ENCODE measurements around the gene NR1I2.

Gene NR1I2

GRCh38 chr3:119795849-119796248 is 13.9 kb downstream of the NR1I2 start:
- Mint-ChIP-seq H3K27ac (no peak overlapping the region), H3K36me3 (ENCODE audit: low read depth) (no peaks in the 10 kb centered on the region)

GRCh38 chr3:119796368-119796767 is 14.5 kb downstream of the NR1I2 start:
- no peaks in the 10 kb centered on the region for H3K9me3 Mint-ChIP-seq
- no peak overlapping the region for H3K4me3 Mint-ChIP-seq
- H3K27ac Mint-ChIP-seq = no peak overlapping the region
- peaks cover 8% of the 10 kb centered on the region for H3K27me3 Mint-ChIP-seq
- no peaks in the 10 kb centered on the region for H3K4me1 Mint-ChIP-seq (ENCODE audit: low read depth)
- H3K36me3 Mint-ChIP-seq (ENCODE audit: low read depth) = no peaks in the 10 kb centered on the region

More at GRCh38 chr3:119795849-119796248, 13.9 kb downstream of the NR1I2 start:
- H3K4me3 Mint-ChIP-seq = no peak overlapping the region
- H3K9me3 Mint-ChIP-seq = no peaks in the 10 kb centered on the region
- peaks cover 8% of the 10 kb centered on the region for H3K27me3 Mint-ChIP-seq
- no peaks in the 10 kb centered on the region for H3K4me1 Mint-ChIP-seq (ENCODE audit: low read depth)

DNA sequence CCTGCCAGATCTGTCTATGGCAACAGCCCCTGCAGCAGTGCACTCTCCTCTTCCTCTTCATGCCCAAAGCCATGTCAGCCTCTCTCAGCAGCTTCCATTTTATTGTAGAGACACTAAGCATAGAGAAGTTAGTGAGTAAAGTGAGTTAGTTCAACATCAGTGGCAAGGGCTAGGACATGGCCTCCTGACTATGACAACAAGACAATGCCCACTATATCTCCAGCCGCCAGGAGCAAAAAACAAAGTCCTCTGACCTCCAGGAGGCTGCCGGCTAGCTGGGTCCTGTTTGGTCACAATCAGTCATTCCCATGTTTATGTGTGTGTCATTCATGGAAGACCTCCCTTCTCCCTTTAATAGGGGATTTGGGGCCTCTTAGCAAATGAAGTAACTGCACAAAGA is 14.9 kb downstream of the NR1I2 start:
- Mint-ChIP-seq H3K9me3 (no peaks in the 10 kb centered on the region), H3K27ac (no peak overlapping the region), H3K36me3 (ENCODE audit: low read depth) (no peaks in the 10 kb centered on the region), H3K27me3 (peaks cover 8% of the 10 kb centered on the region), H3K4me1 (ENCODE audit: low read depth) (no peaks in the 10 kb centered on the region), H3K4me3 (no peak overlapping the region)

- Mint-ChIP-seq H3K36me3 (ENCODE audit: low read depth) (no peaks in the 10 kb centered on the region), H3K27ac (no peak overlapping the region), H3K4me3 (no peak overlapping the region), H3K4me1 (ENCODE audit: low read depth) (no peaks in the 10 kb centered on the region), H3K9me3 (no peaks in the 10 kb centered on the region), H3K27me3 (peaks cover 8% of the 10 kb centered on the region)
These were observed 18.9 kb downstream of the NR1I2 start for GRCh38 chr3:119800844-119801243.

DNA sequence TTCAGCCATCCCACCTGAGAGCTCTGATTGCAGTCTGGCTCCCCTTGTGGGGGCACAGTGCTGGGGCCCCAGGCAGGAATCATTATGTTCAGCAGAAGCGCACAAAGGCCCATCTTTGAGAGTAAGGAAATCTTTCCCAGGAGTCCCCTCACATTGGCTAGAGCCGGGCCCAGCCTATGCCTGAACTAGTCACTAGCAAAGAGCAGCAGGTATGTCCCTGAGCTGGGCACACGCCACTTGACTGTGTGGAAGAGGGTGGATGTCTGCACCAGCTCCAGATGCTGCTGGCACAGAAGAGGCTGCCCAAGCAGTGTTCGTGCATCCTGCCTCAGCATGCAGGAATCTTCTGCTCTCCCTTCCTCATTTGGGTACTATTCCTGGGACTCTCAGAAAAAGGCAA is 26.3 kb downstream of the NR1I2 start:
- H3K9me3 Mint-ChIP-seq = no peaks in the 10 kb centered on the region
- H3K27ac Mint-ChIP-seq = no peak overlapping the region
- no peaks in the 10 kb centered on the region for H3K27me3 Mint-ChIP-seq
- H3K4me1 Mint-ChIP-seq (ENCODE audit: low read depth) = peaks cover 11% of the 10 kb centered on the region
- peak overlapping the region; percentile 44 for H3K4me3 Mint-ChIP-seq
- H3K36me3 Mint-ChIP-seq (ENCODE audit: low read depth) = no peaks in the 10 kb centered on the region

DNA sequence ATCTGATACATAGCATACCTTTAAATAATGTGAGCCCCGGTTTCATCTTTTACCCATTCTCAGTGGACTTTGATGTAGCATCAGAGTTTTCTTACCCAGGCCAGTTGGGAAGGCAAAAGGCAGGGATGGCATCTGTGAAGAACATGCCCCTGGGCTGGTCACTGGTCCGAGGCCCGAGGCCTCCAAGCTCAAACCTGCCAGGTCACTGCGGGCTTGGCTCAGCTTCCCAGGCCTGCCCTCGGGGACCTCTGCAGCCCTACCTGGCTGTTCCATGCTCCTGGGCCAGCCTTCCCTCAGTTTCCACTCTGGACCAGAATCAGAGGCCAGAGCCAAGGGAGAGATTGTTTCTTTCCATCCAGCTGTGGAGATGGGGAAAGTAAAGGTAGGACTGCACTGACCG is 26.9 kb downstream of the NR1I2 start:
- Mint-ChIP-seq H3K36me3 (ENCODE audit: low read depth) (no peaks in the 10 kb centered on the region), H3K4me1 (ENCODE audit: low read depth) (peaks cover 11% of the 10 kb centered on the region), H3K4me3 (peak overlapping the region; percentile 44), H3K27ac (no peak overlapping the region), H3K27me3 (no peaks in the 10 kb centered on the region), H3K9me3 (no peaks in the 10 kb centered on the region)

DNA sequence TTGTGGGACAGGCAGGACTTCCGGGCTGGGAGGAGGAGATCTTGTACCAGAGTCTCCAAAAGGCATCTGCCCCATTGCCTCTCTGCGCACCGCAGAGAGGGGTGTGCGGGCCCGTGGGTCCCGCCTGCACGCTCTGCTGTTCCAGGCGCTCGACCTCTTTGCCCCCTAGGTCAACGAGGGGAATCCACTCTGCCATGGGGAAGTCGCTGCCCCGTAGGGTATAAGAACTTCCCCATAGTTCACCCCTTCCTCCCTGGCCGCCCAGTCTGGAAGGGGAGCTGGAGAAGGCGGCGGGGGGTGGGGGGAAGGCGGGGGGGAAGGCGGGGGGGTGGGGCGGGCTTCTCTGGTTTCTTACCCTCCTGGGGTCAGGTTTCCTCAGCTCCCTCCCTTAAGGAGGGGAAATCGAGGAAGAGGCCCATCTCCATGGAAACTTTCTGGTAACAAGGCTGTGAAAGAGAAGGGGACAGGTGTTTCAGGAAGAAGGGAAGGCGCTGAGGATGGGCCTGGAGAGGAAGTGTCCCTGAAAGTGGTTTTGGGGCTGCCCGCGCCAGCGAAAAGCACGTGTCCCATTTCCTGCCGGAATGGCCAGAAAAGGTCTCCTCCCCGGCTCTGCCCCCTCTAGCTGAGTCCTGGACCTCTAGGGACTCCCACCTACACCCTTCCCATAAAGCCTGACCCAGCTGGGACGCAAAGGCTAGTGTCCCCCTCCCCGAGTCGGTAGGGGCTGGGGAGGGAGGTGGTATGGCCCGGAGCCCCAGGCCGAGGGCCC is 27.5 kb downstream of the NR1I2 start:
- Mint-ChIP-seq H3K27me3 (no peaks in the 10 kb centered on the region), H3K9me3 (no peaks in the 10 kb centered on the region), H3K36me3 (ENCODE audit: low read depth) (no peaks in the 10 kb centered on the region), H3K4me1 (ENCODE audit: low read depth) (peaks cover 11% of the 10 kb centered on the region), H3K4me3 (peak overlapping the region; percentile 70), H3K27ac (no peak overlapping the region)

DNA sequence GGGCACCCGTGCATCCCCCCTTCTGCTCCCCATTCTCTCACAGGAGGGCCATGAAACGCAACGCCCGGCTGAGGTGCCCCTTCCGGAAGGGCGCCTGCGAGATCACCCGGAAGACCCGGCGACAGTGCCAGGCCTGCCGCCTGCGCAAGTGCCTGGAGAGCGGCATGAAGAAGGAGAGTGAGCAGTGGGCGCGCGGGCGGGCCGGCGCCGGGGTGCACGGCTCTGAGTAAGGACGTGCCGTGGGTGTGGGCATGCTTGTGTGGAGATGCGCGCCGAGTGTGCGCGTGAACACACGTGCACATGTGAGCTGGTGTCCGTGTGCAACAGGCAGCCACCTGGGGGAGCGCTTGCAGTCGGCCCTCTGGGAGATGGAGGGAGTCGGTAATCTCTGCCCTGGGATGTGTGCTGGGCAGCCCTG is 28.1 kb downstream of the NR1I2 start:
- Mint-ChIP-seq H3K27me3 (no peaks in the 10 kb centered on the region), H3K4me3 (peak overlapping the region; percentile 70), H3K36me3 (ENCODE audit: low read depth) (no peaks in the 10 kb centered on the region), H3K4me1 (ENCODE audit: low read depth) (peaks cover 11% of the 10 kb centered on the region), H3K9me3 (no peaks in the 10 kb centered on the region), H3K27ac (peak overlapping the region; percentile 78)

- Mint-ChIP-seq H3K36me3 (ENCODE audit: low read depth) (no peaks in the 10 kb centered on the region), H3K27ac (no peak overlapping the region), H3K4me1 (ENCODE audit: low read depth) (peaks cover 11% of the 10 kb centered on the region), H3K9me3 (no peaks in the 10 kb centered on the region), H3K27me3 (no peaks in the 10 kb centered on the region), H3K4me3 (no peak overlapping the region)
These were observed 30.7 kb downstream of the NR1I2 start for GRCh38 chr3:119812491-119813058.

GRCh38 chr3:119815716-119816115 is 33.8 kb downstream of the NR1I2 start:
- Mint-ChIP-seq H3K4me1 (ENCODE audit: low read depth) (peaks cover 1% of the 10 kb centered on the region), H3K36me3 (ENCODE audit: low read depth) (no peaks in the 10 kb centered on the region), H3K27me3 (no peaks in the 10 kb centered on the region), H3K9me3 (no peaks in the 10 kb centered on the region), H3K4me3 (no peak overlapping the region), H3K27ac (no peak overlapping the region)

GRCh38 chr3:119817071-119817470 is 35.2 kb downstream of the NR1I2 start:
- Mint-ChIP-seq H3K36me3 (ENCODE audit: low read depth) (no peaks in the 10 kb centered on the region), H3K4me3 (no peak overlapping the region), H3K27me3 (no peaks in the 10 kb centered on the region), H3K9me3 (no peaks in the 10 kb centered on the region), H3K27ac (no peak overlapping the region), H3K4me1 (ENCODE audit: low read depth) (no peaks in the 10 kb centered on the region)

- H3K27ac Mint-ChIP-seq = no peak overlapping the region
These were observed 35.9 kb downstream of the NR1I2 start for GRCh38 chr3:119817583-119818363.

GRCh38 chr3:119818937-119819336 is 37.0 kb downstream of the NR1I2 start:
- no peak overlapping the region for H3K27ac Mint-ChIP-seq
- no peaks in the 10 kb centered on the region for H3K4me1 Mint-ChIP-seq (ENCODE audit: low read depth)
- no peak overlapping the region for H3K4me3 Mint-ChIP-seq
- H3K36me3 Mint-ChIP-seq (ENCODE audit: low read depth) = no peaks in the 10 kb centered on the region
- H3K9me3 Mint-ChIP-seq = no peaks in the 10 kb centered on the region
- H3K27me3 Mint-ChIP-seq = no peaks in the 10 kb centered on the region

More at GRCh38 chr3:119817583-119818363, 35.9 kb downstream of the NR1I2 start:
- Mint-ChIP-seq H3K9me3 (no peaks in the 10 kb centered on the region), H3K4me3 (no peak overlapping the region), H3K36me3 (ENCODE audit: low read depth) (no peaks in the 10 kb centered on the region), H3K4me1 (ENCODE audit: low read depth) (no peaks in the 10 kb centered on the region), H3K27me3 (no peaks in the 10 kb centered on the region)

- no peaks in the 10 kb centered on the region for H3K4me1 Mint-ChIP-seq (ENCODE audit: low read depth)
These were observed 37.9 kb downstream of the NR1I2 start for GRCh38 chr3:119819806-119820205.

DNA sequence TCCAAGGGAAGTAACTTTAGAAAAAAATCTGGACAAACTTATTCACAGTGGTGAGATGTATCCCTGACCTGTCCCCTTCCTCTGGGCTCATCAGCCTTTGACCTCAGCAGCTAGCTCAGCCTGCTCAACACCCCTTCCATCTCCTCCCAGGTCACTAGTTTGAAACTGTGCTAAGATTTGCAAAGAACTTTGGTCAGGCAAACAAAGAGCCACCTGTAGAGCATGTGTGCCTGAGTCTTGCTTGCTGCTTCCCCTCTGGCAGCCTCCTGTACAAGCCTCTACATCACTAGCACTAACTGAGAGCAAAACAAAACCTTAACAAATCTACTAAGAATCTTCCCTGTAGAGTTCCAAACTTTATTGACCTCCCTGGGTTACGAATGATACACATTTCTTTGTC is 43.9 kb downstream of the NR1I2 start:
- Mint-ChIP-seq H3K4me3 (no peak overlapping the region), H3K27me3 (no peaks in the 10 kb centered on the region), H3K27ac (no peak overlapping the region), H3K9me3 (no peaks in the 10 kb centered on the region), H3K4me1 (ENCODE audit: low read depth) (no peaks in the 10 kb centered on the region), H3K36me3 (ENCODE audit: low read depth) (peaks cover 16% of the 10 kb centered on the region)

More at GRCh38 chr3:119819806-119820205, 37.9 kb downstream of the NR1I2 start:
- Mint-ChIP-seq H3K27ac (no peak overlapping the region), H3K27me3 (no peaks in the 10 kb centered on the region), H3K9me3 (no peaks in the 10 kb centered on the region), H3K36me3 (ENCODE audit: low read depth) (peaks cover 3% of the 10 kb centered on the region), H3K4me3 (no peak overlapping the region)

Data from stimulated activated naive CD8-positive, alpha-beta T cell treated with anti-CD3 and anti-CD28 coated beads, Interleukin-15, Interleukin-2, amounts not matched to agents 100 ng/mL and 50 ng/mL, for 24 hours (primary cell).